HG03520 (cell line): ENCODE data around the gene COL9A3.

Source experiments
- ATAC-seq: cut with Tn5 transposase; IDR thresholded peaks from one replicate; pipeline ENCODE4 v1.9.1; 2021; ENCODE audit warnings: mild to moderate bottlenecking, moderate library complexity; ENCODE audit not compliant: unreplicated experiment

Gene COL9A3

GRCh38 chr20:62822239-62822787, 5.5 kb downstream of the COL9A3 start:
- ATAC-seq = no peak

GRCh38 chr20:62822788-62823651, 6.2 kb downstream of the COL9A3 start:
- no peak for ATAC-seq

- no peak for ATAC-seq
Measured at GRCh38 chr20:62823688-62824475, 7.0 kb downstream of the COL9A3 start.

GRCh38 chr20:62824476-62825332, 7.9 kb downstream of the COL9A3 start:
- no peak for ATAC-seq

- no peak for ATAC-seq
Measured at GRCh38 chr20:62825333-62825985, 8.6 kb downstream of the COL9A3 start.

- ATAC-seq = no peak
Measured at GRCh38 chr20:62825986-62826645, 9.3 kb downstream of the COL9A3 start.

GRCh38 chr20:62826646-62827310, 9.9 kb downstream of the COL9A3 start:
- ATAC-seq = no peak

GRCh38 chr20:62827311-62828038, 10.6 kb downstream of the COL9A3 start:
- no peak for ATAC-seq

GRCh38 chr20:62828051-62828450, 11.2 kb downstream of the COL9A3 start:
- ATAC-seq = no peak

GRCh38 chr20:62828511-62829230, 11.8 kb downstream of the COL9A3 start:
- ATAC-seq = no peak

- ATAC-seq = no peak
Measured at GRCh38 chr20:62829231-62830230, 12.7 kb downstream of the COL9A3 start.

GRCh38 chr20:62830251-62830650, 13.4 kb downstream of the COL9A3 start:
- ATAC-seq = no peak

GRCh38 chr20:62830821-62831220, 14.0 kb downstream of the COL9A3 start:
- no peak for ATAC-seq

- ATAC-seq = no peak
Measured at GRCh38 chr20:62831361-62831788, 14.5 kb downstream of the COL9A3 start.

- ATAC-seq = no peak
Measured at GRCh38 chr20:62831854-62832211, 15.0 kb downstream of the COL9A3 start.

GRCh38 chr20:62832212-62832922, 15.5 kb downstream of the COL9A3 start:
- no peak for ATAC-seq
